GM18508 (cell line): Measurements from ENCODE around the gene ANO8.
A peak's percentile ranks its signal among the peaks of the same experiment; 100 is the strongest.
"Not testable (repeated sequence)": the region's sequence is repeated elsewhere in the genome, so short reads cannot be mapped to it uniquely, and the experiment has no call there.

ENCODE experiments used
- ATAC-seq: cut with Tn5 transposase; IDR thresholded peaks from one replicate; pipeline ENCODE4 v1.9.1; 2021; ENCODE audit warnings: moderate number of reproducible peaks; ENCODE audit not compliant: insufficient read depth, unreplicated experiment

The ANO8 gene

GRCh38 chr19:17312189-17313113, 22.2 kb downstream of the ANO8 start:
- ATAC-seq, result no peak

DNA sequence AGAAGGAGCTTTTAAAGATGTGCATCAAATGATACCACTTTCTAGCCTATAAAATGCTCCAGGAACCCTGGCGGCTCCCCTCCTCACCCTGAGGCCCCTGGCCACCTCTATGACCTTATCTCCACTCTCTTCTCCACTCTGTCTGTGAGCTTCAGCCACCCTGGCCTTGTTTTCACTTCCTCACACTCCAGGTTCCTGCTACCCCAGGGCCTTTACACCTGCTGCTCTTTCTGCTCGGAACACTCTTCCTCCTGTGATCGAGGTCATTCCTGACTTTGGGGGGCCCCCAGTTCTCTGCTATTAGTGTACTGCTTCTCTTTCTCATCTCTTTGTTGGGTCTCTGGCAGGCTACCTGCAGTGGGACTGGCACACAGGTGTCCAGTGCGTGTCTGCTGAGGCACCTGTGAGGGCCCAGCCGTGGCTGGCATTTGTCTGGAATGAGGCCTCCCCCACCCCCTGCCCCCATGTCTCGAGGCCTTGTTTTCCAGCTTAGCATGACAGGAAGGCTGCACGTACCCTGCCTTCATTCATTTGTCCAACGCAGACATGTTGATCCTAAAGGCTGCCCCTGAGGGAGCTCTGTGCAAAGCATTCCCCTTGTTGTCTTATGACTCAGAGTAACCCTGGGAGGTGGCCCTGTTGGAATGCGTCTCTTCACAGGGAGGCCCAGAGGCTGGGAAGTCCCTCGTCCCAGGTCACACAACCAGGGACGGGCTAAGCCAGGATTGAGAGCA, 23.0 kb downstream of the ANO8 start:
- ATAC-seq, result no peak

- no peak for ATAC-seq
Measured at GRCh38 chr19:17309965-17310461, 24.6 kb downstream of the ANO8 start.

- peak; percentile 31 for ATAC-seq
Measured at GRCh38 chr19:17309198-17309964, 25.3 kb downstream of the ANO8 start, which contains the start of gene DDA1. DDA1 (plus strand) TSS chr19:17309563; CDS start chr19:17309655, 92 bp downstream.

- ATAC-seq, result no peak
Measured at GRCh38 chr19:17307876-17308377, 26.7 kb downstream of the ANO8 start.

GRCh38 chr19:17306285-17306714, 28.4 kb downstream of the ANO8 start:
- ATAC-seq, result no peak

DNA sequence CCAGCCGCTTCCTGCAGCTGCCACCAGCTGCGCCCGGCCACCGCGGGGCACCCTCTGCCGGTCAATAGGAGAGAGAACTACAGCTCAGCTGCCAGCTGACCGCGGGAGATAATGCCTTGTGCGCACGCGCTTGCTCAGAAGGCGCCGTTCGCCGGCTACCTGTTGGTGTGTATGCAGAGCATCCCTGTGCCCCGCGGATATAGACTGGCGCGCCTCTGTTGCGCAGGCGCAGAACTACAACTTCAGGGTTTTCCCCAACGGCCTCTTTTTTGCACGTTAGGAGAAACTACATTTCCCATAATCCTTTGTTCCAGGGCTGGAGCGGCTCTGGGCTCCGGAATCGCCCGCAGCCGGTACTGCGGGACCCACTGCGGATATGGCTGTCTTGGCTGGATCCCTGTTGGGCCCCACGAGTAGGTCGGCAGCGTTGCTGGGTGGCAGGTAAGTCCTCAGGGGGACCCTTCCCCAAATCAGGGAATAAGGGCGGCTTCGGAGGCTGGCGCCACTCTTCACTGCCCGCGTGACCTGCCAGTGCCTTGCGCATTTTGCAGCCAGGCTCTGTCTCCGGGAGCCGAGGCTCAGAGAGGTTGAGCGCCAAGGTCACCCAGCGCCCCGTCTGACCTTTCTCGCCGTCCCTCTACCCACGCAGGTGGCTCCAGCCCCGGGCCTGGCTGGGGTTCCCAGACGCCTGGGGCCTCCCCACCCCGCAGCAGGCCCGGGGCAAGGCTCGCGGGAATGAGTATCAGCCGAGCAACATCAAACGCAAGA, 29.0 kb downstream of the ANO8 start, which contains the start of gene MRPL34:
MRPL34 (plus strand) TSS at position 356 of the 768 bp plus-strand sequence; CDS start at position 377, 21 bp downstream.
- peak; percentile 70 for ATAC-seq

DNA sequence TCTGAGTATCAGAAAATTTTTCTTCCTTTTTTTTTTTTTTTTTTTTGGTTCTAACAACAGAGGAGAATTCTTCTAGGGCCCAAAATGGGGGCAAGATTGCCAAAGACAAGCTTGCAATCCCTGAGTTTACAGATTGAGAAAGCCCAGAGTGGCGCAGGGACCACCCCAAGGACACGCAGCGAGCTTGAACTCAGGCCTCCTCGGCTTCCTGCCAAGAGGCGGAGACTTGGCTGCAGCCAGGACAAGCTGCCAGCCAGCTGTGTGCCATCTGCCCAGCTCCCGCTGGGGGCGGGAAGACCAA, 29.5 kb downstream of the ANO8 start:
- no peak for ATAC-seq

DNA sequence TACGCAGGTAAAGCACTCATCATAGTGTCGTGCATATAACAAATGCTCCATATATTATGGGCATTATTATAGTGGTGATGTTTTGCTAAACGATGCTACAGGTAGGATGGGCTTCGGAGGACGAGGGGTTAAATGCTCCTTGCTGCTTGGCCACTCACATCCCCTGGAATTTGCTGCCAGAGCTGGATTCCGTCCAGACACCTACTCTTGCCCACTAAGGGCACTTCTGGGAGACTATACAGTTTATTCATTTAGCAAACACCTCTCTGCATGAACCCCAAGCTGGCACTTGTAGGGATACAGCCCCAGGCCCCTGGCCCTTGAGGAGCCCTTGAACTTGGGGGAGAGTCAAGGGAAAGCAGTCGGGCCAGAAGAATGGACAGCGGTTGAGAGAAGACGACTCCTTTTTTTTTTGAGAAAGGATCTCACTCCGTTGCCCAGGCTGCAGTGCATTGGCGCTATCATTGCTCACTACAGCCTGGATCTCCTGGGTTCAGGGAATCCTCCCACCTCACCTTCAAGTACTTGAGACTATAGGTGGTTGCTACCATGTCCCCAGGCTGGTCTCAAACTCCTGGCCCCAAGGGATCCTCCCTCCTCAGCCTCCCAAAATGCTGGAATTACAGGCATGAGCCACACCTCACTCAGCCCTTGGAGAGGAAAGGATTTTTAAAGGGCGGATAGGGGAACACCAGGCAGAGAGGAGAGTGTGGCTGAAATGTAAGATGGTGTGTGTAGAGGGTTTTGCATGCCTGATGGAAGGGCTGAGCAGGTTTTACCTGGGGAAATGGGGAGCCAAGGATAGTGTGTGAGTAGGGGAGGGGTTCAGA, 30.1 kb downstream of the ANO8 start:
- ATAC-seq, result no peak

GRCh38 chr19:17303940-17304267, 30.8 kb downstream of the ANO8 start:
- no peak for ATAC-seq

DNA sequence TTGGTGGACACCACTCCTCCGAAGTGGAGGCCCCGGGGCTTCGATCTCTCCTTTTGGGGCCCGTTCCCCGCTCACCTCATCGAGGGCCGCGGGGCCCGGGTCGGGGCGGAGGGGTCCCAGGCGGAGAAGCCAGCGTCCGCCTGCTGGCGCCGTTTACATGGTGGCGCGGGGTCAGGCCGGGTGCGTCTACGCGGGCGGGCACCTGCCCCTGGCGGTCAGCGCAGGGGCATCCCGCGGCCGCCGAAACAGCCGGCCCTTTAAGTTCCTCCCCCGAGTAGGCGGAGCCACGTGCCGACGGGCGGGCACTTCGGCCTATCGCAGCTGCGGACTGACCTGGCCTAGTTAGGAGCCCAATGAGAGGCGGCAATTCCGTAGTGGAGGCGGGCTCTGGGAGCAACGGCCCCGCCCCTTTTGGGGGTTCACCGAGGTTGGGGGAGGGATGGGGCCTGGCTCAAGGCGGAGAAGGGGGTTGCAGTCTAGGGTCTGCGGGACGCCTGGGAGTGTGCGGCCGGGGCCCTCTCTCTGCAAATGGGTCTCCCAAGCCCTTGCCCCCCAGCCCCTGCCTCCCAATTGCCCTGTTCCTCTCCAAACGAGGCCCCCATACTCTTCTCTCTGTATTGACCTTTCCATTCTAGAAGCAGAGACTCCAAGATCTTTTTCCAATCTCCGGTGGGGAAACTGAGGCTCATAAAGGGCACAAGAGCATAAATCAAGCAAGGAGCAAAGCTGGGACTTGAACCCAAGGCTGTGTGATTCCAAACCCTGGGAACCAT, 31.3 kb downstream of the ANO8 start, which contains the start of gene ABHD8:
ABHD8 (minus strand) TSS at position 259 of the 773 bp plus-strand sequence. CDS start 1,809 bp downstream, outside the sequence.
- no peak for ATAC-seq

GRCh38 chr19:17302391-17303166, 32.1 kb downstream of the ANO8 start:
- no peak for ATAC-seq

- no peak for ATAC-seq
Measured at GRCh38 chr19:17300992-17301619, 33.5 kb downstream of the ANO8 start.

DNA sequence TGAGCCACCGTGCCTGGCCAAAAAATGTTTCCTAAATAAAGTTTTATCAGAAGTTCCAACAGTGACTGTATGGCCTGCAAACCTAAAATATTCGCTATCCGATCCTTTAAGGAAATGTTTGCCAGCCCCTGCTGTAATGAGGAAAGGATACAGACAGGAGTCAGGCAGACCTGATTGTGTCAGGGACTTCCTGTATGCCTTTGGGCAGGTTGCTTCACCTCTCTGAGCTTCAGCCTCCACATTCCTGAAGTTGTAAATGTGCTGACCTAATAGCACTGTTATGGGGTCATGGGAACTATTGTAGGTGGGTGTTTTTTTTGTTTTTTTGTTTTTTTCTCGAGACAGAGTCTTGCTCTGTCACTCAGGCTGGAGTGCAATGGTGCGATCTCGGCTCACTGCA, 37.7 kb downstream of the ANO8 start:
- no peak for ATAC-seq

DNA sequence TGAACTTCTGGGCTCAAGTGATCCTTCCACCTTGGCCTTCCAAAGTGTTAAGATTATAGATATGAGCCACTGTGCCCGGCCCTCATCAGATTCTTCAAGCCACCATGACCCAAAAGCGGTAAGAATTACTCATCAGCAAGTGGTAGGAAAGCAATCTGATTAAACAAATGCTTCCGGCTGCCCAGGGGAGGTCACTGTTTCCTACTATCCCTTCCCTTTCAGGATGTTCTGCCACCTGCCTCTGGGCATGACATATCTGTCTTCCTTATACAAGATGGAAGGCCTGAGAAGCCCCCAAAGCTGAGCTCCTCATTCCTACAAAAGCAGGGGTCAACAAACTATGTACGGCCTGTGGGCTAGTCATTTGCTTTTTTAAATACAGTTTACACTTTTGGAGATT, 38.4 kb downstream of the ANO8 start:
- no peak for ATAC-seq

- not testable (repeated sequence) for ATAC-seq
Measured at GRCh38 chr19:17295551-17295950, 39.1 kb downstream of the ANO8 start.
